HEK293 (cell line): ENCODE results near the gene RACK1.

Experiments
- INSM2 ChIP-seq: fragments of 450-650 bp; formaldehyde crosslinking; IDR thresholded peaks from 2 replicates; pipeline ENCODE4 v1.5.1; 2016; ENCODE audit warnings: missing biosample characterization, missing genetic modification characterization
- ZNF202 ChIP-seq: fragments of 450-650 bp; formaldehyde crosslinking; IDR thresholded peaks from 2 replicates; pipeline ENCODE4 v1.5.1; 2016; ENCODE audit warnings: missing biosample characterization, missing genetic modification characterization, borderline replicate concordance
- ZNF311 ChIP-seq: fragments of 450-650 bp; formaldehyde crosslinking; IDR thresholded peaks from 2 replicates; pipeline ENCODE4 v1.5.1; 2017; ENCODE audit warnings: missing biosample characterization, missing genetic modification characterization, borderline replicate concordance
- ZNF558 ChIP-seq: fragments of 450-650 bp; formaldehyde crosslinking; IDR thresholded peaks from 2 replicates; pipeline ENCODE4 v1.5.1; 2016; ENCODE audit warnings: missing biosample characterization, missing genetic modification characterization
- TF ChIP-seq, protein P1 (sequence below): fragments of 450-650 bp; formaldehyde crosslinking; IDR thresholded peaks from 2 replicates; pipeline ENCODE4 v1.5.1; 2017; ENCODE audit warnings: missing biosample characterization, missing genetic modification characterization
- TF ChIP-seq, protein P2 (sequence below): fragments of 450-650 bp; formaldehyde crosslinking; IDR thresholded peaks from 2 replicates; pipeline ENCODE4 v1.5.1; 2016; ENCODE audit warnings: missing biosample characterization, missing genetic modification characterization
- TF ChIP-seq, protein P3 (sequence below): fragments of 450-650 bp; formaldehyde crosslinking; IDR thresholded peaks from 2 replicates; pipeline ENCODE4 v1.5.1; 2016; ENCODE audit warnings: missing biosample characterization, missing genetic modification characterization

- no peak for TF ChIP-seq ZNF558 (tag by site-specific recombination)
- no peak for TF ChIP-seq ZNF311 (tag by site-specific recombination)
- no peak for TF ChIP-seq INSM2 (tag by site-specific recombination)
- TF ChIP-seq, protein P1, sequence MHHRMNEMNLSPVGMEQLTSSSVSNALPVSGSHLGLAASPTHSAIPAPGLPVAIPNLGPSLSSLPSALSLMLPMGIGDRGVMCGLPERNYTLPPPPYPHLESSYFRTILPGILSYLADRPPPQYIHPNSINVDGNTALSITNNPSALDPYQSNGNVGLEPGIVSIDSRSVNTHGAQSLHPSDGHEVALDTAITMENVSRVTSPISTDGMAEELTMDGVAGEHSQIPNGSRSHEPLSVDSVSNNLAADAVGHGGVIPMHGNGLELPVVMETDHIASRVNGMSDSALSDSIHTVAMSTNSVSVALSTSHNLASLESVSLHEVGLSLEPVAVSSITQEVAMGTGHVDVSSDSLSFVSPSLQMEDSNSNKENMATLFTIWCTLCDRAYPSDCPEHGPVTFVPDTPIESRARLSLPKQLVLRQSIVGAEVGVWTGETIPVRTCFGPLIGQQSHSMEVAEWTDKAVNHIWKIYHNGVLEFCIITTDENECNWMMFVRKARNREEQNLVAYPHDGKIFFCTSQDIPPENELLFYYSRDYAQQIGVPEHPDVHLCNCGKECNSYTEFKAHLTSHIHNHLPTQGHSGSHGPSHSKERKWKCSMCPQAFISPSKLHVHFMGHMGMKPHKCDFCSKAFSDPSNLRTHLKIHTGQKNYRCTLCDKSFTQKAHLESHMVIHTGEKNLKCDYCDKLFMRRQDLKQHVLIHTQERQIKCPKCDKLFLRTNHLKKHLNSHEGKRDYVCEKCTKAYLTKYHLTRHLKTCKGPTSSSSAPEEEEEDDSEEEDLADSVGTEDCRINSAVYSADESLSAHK (tag by site-specific recombination), result no peak
- TF ChIP-seq, protein P2, sequence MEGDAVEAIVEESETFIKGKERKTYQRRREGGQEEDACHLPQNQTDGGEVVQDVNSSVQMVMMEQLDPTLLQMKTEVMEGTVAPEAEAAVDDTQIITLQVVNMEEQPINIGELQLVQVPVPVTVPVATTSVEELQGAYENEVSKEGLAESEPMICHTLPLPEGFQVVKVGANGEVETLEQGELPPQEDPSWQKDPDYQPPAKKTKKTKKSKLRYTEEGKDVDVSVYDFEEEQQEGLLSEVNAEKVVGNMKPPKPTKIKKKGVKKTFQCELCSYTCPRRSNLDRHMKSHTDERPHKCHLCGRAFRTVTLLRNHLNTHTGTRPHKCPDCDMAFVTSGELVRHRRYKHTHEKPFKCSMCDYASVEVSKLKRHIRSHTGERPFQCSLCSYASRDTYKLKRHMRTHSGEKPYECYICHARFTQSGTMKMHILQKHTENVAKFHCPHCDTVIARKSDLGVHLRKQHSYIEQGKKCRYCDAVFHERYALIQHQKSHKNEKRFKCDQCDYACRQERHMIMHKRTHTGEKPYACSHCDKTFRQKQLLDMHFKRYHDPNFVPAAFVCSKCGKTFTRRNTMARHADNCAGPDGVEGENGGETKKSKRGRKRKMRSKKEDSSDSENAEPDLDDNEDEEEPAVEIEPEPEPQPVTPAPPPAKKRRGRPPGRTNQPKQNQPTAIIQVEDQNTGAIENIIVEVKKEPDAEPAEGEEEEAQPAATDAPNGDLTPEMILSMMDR (tag by site-specific recombination), result no peak
- TF ChIP-seq, protein P3, sequence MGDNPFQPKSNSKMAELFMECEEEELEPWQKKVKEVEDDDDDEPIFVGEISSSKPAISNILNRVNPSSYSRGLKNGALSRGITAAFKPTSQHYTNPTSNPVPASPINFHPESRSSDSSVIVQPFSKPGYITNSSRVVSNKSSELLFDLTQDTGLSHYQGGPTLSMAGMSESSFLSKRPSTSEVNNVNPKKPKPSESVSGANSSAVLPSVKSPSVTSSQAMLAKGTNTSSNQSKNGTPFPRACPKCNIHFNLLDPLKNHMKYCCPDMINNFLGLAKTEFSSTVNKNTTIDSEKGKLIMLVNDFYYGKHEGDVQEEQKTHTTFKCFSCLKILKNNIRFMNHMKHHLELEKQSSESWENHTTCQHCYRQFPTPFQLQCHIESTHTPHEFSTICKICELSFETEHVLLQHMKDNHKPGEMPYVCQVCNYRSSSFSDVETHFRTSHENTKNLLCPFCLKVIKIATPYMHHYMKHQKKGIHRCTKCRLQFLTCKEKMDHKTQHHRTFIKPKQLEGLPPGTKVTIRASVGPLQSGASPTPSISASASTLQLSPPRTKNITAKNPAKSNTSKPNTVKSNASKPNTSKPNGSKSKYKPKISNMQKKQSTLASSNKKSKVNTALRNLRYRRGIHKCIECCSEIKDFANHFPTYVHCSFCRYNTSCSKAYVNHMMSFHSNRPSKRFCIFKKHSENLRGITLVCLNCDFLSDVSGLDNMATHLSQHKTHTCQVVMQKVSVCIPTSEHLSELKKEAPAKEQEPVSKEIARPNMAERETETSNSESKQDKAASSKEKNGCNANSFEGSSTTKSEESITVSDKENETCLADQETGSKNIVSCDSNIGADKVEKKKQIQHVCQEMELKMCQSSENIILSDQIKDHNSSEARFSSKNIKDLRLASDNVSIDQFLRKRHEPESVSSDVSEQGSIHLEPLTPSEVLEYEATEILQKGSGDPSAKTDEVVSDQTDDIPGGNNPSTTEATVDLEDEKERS (tag by site-specific recombination), result no peak
- no peak for TF ChIP-seq ZNF202 (tag by site-specific recombination)
Measured at GRCh38 chr5:181239062-181239663, 4.5 kb downstream of the RACK1 start.
